WI38 (cell line): Measurements from ENCODE around the gene NEDD1.

ENCODE experiments used
- H3K4me3 ChIP-seq: 2 replicates; pipeline ENCODE4 v1.5.1; 2011; ENCODE audit warnings: low read depth, mild to moderate bottlenecking, control low read depth, low read length
- CTCF ChIP-seq: IDR thresholded peaks from 2 replicates; pipeline ENCODE4 v1.5.1; 2012; ENCODE audit warnings: low read depth, mild to moderate bottlenecking, control low read depth, low read length

NEDD1 gene

GRCh38 chr12:96872961-96873360, 34.1 kb upstream of the NEDD1 start:
- no peak for TF ChIP-seq CTCF

GRCh38 chr12:96874211-96874610, 32.8 kb upstream of the NEDD1 start:
- H3K4me3 ChIP-seq = no peak overlapping the region
- TF ChIP-seq CTCF = no peak

More at GRCh38 chr12:96872961-96873360, 34.1 kb upstream of the NEDD1 start:
- H3K4me3 ChIP-seq = no peak overlapping the region

- no peak for TF ChIP-seq CTCF
- no peak overlapping the region for H3K4me3 ChIP-seq
Observed at GRCh38 chr12:96876966-96877365, 30.1 kb upstream of the NEDD1 start.

- no peak for TF ChIP-seq CTCF
Observed at GRCh38 chr12:96878704-96879103, 28.4 kb upstream of the NEDD1 start.

GRCh38 chr12:96879301-96879700, 27.8 kb upstream of the NEDD1 start:
- no peak overlapping the region for H3K4me3 ChIP-seq
- no peak for TF ChIP-seq CTCF

More at GRCh38 chr12:96878704-96879103, 28.4 kb upstream of the NEDD1 start:
- no peak overlapping the region for H3K4me3 ChIP-seq

- no peak for TF ChIP-seq CTCF
Observed at GRCh38 chr12:96880220-96880619, 26.8 kb upstream of the NEDD1 start.

GRCh38 chr12:96881608-96882007, 25.4 kb upstream of the NEDD1 start:
- TF ChIP-seq CTCF = no peak
- no peak overlapping the region for H3K4me3 ChIP-seq

More at GRCh38 chr12:96880220-96880619, 26.8 kb upstream of the NEDD1 start:
- no peak overlapping the region for H3K4me3 ChIP-seq
